Left renal pelvis (tissue), 4 donors: ENCODE measurements around the gene TULP4. TPM values are rescaled to one million over a fixed set of nuclear protein-coding genes. Genes with fewer than 3 reads are reported as not detected.
"Not testable (repeated sequence)": the region's sequence is repeated elsewhere in the genome, so short reads cannot be mapped to it uniquely, and the experiment has no call there.

Experiments
- DNase-seq, 4 donors: peaks; one replicate each; pipeline ENCODE4 v3.0.0-alpha.2; 2013; ENCODE audit warnings: low read depth in 4 of 4, low spot score in 3 of 4
- polyA plus RNA-seq, 4 donors: library from polyadenylated mRNA; unstranded; fragments of 120-200 nt; gene quantifications; one replicate each; pipeline ENCODE4 v1.2.1, GENCODE V29; 2013; ENCODE audit not compliant: insufficient read length in 4 of 4

Gene TULP4
- polyA plus RNA-seq, 4 donors: 15.0 to 20.5 (median 19.1) TPM

DNA sequence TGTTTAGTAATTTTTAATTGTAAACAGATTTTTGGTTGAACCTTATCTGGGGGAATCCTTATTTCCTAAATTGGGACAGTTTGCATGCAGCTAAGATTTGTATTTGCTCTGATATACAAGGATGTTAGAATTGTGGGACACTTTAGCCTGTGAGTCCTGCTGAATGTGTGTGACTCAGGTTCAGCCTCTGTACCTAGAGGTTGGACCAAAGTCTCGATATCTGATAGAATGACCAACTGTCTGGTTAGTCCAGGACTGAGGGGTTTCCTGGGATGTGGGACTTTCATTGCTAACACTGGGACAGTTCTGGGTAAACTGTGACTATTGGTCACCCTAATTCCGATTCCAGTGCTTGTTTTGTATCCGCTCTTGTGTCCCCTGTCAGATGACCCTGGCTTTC lies 20.2 kb upstream of the TULP4 start:
- DNase-seq: no peak

DNA sequence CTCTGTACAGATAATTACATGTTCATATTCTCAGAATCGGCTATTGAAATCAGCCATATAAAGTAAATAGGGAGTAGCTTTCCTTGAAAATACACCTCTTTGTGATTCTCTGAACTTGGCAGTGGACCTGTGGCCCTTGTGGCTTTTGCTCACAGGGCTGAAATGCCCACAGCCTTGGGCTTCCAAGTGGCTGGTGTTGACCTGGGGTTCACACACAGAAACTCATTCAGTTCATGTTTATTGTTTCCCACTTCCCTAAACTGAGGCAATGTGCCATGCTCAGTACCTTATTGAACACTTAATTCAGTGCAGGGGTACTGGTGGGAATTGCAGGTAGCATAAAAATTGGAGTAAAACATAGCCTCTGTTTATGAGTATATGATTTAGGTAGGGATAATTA lies 19.1 kb upstream of the TULP4 start:
- no peak for DNase-seq

DNA sequence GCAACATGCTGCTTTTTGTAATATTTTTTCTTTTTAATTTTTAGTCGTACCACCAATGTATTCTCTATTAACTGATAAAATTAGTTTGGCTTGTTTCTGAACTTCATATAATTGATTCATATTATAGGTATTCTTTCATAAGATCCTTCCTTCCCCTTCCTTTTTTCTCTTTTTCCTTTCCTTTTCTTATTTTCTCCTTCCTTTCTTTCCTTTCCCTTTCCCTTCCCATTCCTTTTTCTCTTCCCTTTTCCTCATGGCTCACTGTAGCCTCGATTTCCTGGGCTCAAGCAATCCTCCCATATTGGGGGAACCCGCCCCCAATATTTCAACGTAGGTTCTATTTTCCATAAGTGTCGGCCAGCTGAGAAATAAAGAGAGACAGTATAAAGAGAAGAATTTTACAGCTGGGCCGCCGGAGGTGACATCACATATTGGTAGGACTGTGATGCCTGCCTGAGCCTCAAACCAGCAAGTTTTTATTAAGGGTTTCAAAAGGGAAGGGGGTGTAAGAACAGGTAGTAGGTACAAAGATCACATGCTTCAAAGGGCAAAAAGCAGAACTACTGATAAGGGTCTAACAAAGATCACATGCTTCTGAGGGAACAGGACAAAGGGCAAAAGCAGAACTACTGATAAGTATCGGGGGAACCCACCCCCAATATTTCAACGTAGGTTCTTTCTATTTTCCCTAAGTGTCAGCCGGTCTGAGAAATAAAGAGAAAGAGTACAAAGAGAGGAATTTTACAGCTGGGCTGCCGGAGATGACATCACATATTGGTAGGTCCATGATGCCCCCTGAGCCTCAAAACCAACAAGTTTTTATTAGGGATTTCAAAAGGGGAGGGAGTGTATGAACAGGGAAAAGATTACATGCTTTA lies 16.1 kb upstream of the TULP4 start:
- not testable (repeated sequence) for DNase-seq

DNA sequence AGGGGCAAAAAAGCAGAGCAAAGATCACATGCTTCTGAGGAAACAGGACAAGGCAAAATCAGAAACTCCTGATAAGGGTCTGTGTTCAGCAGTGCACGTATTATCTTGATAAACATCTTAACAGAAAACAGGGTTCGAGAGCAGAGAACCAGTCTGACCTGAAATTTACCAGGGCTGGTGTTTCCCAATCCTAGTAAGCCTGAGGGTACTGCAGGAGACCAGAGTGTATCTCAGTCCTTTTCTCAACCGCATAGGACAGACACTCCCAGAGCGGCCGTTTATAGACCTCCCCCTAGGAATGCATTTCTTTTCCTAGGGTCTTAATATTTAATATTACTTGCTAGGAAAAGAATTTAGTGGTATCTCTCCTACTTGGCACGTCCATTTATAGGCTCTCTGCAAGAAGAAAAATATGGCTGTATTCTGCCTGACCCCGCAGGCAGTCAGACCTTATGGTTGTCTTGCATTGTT lies 15.4 kb upstream of the TULP4 start:
- not testable (repeated sequence) for DNase-seq

DNA sequence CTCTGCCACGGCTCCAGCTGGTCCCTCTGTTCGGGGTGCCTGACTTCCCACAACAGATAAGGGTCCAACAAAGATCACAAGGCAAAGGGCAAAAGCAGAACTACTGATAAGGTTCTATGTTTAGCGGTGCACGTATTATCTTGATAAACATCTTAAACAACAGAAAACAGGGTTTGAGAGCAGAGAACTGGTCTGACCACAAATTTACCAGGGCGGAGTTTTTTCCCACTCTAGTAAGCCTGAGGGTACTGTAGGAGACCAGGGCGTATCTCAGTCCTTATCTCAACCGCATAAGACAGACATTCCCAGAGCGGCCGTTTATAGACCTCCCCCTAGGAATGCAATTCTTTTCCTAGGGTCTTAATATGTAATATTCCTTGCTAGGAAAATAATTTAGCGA lies 14.6 kb upstream of the TULP4 start:
- not testable (repeated sequence) for DNase-seq

DNA sequence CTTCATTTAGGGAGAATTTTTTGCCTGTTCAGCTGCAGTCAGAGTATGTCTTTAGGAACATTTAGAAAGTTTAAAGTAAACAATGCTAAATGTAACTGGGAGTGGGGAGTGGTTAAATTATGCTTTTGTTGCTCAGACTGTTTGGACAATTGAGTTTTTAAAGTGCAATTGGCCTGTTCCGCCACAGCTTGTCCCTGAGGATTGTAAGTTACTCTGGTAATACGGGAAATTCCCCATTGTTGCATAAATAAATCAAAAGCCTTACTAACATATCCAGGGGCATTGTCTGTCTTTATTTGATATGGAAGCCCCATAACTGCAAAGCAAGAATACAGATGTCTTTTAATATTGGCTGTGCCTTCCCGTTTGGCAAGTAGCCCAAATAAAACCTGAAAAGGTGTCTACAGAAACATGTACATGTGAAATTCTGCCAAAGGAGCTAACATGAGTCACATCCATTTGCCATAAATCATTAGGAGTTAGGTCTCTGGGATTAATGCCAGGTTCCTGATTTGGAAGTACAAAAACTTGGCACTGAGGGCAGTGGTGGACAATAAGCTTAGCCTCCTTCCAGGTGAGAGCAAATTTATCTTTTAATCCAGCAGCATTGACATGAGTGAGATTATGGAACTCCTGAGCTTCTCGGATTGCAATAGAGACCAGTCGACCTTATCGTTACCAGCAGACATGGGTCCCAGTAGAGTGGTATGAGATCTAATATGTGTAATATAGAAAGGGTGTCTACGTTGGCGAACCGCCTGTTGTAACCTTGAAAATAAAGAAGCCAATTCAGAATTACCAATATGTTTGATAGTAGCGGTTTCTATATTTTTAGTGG lies 11.7 kb upstream of the TULP4 start:
- not testable (repeated sequence) for DNase-seq

DNA sequence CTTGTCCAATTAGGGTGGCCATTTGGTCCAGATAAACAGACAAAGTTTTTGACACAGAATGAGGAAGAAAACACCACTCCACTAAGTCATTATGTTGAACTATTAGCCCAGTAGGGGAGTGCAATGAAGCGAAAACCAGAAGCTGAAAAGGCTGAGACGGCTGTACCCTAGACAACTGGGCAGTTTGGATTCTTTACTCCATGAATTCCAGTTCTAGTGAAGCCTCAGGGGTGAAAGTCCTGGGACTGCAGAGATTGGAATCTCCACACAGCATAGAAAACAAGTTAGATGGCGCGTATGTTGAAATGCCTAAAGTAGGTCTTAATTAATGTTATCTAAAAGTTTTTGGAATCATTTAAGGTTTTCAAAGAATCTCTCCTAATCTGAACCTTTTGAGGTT lies 10.7 kb upstream of the TULP4 start:
- DNase-seq: not testable (repeated sequence)

DNA sequence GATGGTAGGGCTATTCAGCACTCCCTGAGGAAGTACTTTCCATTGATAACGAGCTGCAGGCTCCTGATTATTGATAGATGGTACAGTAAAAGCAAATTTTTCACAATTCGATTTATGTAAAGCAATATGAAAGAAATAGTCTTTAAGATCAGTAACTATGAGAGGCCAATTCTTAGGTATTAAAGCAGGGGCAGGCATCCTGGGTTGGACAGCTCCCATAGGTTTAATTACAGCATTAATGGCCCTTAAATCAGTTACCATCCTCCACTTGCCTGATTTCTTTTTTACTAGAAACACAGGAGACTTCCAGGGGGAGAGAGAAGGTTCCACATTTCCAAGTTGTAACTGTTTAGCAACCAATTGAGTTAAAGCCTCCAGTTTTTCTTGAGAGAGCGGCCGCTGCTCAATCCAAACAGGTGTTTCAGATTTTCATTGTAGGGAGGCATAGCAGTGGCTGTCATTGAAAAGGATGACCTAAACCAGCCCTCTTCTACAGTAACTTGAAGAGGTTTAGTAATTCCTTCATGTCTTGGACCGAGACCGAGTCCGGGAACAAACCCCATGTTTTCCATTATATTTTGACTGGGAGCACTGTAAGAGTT lies 10.0 kb upstream of the TULP4 start:
- DNase-seq: not testable (repeated sequence)

DNA sequence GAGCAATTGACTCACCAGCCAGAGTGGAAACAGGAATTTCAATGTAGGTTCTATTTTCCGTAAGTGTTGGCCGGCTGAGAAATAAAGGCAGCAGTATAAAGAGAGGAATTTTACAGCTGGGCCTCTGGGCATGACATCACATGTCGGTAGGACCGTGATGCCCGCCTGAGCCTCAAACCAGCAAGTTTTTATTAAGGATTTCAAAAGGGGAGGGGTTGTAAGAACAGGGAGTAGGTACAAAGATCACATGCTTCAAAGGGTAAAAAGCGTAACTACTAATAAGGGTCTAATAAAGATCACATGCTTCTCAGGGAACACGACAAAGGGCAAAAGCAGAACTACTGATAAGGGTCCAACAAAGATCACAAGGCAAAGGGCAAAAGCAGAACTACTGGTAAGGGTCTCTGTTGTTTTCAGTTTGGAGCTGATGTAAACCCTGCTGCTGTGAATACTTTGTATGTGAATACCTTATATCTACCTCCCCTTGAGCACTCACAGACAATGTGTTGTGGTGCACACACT lies 9.0 kb upstream of the TULP4 start:
- no peak for DNase-seq

DNA sequence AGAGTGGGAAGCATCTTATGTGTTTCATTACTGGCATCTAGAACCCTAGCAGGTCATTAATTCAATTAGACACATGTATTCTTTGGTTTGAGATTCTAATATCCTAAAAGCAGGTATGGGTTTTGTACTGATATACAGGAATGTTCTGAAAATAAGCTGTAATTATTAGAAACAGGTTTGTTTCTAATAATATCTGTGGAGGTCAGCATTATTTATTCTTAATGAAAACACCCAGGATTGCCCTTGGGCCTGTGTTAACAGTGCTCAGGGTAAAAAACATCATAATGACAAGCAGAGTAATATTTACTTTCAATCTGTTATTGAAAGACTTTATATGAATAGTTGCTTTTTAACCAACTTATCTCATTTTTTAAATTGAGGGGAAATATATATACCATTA lies 8.0 kb upstream of the TULP4 start:
- DNase-seq: no peak

DNA sequence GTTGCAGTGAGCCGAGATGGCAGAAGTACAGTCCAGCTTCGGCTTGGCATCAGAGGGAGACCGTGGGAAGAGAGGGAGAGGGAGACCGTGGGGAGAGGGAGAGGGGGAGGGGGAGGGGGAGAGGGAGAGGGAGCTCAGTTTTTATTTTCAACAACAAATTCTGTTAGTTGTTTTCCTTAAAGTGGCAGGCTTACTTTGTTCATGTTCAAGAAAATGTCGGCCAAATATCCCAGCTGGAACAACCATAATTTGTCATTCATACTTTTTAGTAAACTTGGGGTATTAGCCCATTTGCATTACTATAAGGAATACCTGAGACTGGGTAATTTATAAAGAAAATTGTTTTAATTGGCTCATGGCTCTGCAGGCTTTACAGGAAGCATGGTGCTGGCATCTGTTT lies 2.5 kb upstream of the TULP4 start:
- DNase-seq: no peak

DNA sequence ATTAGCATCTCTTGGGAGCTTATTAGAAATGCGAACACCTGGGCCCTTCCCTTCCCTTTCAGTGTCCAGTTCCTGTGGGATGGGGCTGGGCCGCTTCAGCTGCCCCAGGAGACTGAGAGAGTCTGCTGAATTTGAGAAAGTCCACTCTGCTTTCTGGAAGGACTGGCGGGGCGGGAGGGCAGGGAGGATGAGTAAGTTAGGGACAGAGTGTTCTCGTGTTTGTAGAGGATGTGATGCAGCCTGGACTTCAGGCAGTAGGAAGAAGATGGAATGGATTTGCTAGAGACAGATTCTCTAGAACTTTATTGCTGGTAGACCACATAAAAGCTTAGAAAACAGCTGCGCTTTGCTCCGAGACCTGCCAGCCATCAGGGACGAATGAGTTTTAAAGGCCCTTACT lies 1.1 kb upstream of the TULP4 start:
- no peak for DNase-seq

DNA sequence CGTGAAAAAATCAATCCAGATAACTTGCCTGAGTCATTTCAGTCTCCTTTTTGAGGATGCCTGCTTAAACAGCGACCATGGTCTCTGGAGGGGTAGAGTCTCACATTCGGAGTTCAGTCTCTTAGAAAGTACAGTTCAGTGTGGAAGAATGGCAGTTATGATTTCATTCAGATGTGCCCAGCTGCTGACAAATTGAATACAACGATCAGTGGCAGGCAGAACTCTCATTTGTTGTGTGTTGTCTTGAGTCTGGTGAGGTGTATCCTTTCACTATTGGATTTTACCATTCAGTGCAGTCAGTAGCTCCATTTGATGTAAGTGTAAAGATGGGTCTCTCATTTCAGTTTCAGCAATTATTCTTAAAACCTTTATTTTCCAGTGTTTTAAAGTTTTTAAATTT lies 639 bp upstream of the TULP4 start:
- no peak for DNase-seq

DNA sequence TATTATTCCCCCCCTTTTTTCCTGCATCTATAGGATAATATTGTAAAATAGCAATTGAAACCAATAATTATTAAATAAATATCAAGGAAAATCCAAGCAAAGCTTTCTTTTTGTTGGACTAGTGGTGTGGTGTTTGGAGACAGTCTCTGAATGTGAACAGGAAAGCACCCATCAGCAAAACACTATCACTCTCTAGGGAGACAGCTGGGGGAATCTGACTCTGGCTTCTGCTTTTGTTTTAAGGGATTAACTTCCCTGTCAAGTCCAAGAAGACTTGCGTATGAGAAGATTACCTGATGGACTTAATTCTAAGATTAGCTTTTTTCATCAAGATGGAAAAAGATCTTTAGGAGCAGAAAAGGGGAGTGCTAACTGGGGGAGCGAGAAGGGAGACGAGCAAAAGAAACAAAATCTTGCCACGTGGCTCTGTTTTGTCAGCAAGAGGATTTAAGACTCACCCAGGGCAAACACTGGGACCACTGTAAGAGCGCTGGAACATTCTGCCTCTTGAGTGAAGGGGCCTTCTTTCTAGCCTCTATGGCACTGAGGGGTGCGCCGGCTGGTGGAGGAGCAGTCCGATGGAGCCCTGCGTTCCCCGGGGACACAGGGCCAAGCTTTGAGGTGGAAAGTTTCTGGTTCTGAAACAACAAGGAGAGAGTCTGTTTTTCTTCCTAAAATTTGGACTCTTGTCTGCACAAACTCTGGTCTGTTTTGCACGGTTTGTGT lies 570 bp downstream of the TULP4 start:
- DNase-seq: no peak

DNA sequence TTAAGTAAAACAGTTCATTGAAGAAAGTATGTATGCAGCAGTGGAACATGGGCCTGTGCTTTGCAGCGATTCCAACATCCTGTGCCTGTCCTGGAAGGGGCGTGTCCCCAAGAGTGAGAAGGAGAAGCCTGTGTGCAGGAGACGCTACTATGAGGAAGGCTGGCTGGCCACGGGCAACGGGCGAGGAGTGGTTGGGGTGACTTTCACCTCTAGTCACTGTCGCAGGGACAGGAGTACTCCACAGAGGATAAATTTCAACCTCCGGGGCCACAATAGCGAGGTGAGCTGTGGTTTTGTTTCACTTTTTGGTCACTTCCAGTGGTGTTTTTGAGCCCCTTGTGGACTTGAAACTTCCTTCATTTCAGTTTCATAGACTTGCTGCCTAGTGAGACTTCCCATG lies 1.7 kb downstream of the TULP4 start:
- DNase-seq: no peak

DNA sequence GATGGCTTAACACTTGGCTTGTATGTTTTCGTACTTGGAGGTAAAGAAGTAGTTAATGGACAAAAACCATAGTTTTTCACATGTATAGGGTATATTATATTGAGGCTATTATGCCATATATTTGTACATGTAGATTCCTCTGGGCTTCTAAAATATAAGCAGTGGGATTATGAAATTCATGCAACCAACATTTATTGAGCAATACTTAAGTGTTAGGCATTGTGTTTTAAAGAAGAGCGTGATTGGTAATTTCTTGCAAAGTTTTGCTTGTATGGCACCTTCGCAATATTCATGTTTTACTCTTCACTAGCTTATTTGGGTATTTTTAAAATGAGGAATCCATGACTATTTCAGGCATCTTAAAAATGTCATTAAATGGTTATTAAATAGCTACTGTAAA lies 2.5 kb downstream of the TULP4 start:
- no peak for DNase-seq

DNA sequence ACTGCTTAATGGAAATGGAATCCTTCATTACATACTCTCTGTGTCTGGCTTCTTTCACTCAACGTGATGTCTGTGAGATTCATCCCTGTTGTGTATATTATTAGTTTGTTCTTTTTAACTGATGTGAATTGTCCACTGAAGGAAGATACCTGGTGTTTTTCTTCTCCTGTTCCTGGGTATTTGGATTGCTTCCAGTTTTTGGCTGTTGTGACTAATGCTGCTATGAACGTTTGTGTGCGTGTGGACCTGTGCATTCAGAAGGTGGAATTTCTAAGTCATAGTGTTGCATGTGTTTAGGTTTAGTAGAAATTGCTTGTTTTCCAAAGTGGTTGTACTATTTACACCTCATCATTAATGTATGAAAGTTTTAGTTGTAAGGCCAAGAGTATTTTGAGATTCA lies 3.8 kb downstream of the TULP4 start:
- no peak for DNase-seq

DNA sequence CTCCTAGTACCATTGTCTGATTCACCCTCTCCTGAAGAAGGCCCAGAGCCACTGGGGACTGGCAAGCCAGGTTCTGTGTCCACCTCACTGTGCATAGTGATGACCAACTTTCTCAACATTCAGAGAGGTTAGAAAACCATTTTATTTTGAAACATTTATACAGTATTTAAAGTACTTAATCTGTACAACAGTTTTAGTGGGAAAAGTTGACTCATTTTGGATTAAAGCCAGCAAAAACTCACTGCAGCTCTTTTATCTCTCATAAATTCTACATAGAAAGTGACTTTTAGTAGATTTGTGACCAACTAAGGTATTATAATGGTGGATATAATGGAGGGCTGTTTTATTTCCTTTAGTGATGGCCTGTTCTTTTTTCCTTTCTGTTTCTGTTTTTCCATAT lies 9.7 kb downstream of the TULP4 start:
- peak in 1 of 4 donors; percentile 15 for DNase-seq

DNA sequence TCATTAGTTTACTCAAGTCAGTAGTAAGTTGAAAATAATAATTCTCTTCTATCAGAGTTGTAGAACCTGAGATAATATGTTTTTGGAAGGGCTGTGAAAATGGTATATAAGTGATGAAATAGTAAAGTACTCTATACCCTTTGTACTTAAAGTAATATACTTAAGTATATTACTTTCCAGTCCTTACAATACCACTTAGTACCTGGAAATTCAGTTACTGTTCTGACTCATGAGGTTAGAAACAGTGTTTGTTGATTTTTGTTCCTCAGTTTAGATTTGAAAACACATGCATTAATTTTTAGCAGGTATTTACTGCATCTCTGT lies 10.1 kb downstream of the TULP4 start:
- no peak for DNase-seq

DNA sequence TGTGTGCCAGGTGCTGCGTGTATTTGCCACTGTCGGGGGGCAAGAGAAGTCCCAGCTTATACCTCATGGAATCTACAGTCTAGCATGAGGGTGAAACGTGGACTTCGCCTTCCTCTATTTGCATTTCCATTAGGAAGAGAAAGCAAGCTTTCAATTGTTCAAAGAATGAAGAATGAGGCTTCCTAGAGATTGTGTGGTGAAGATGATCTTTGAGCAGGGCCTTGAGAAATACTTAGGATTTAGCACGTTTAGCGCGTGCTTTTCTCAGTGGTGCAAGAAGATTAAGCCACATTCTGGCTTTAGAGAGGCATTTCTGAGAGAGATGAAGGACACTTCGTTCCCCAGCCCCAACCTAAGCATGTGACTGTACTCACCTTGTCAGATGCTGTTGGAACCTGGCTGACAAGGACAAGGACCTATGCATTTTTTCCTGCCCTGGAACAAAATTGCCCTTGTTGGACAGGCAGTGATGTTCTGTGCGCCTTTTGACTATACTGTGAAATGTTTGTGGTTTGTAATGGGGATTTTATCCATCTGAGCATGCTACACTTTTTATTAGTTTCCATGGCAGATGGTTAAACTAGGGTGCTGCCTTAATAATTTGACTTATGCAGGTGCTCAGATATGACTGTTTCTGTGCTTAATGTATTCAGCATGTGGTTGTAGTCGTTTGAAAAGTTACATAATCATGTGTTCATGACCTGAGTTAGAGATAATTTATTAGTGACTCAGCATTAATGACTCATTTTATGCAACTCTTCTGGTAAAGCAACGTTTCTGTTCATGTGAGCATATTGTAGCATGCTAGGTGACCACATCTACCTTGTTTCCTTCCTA lies 10.7 kb downstream of the TULP4 start:
- no peak for DNase-seq
